Thyroid gland (tissue), 4 donors: ENCODE data around the gene RPL41. TPM values are rescaled to one million over a fixed set of nuclear protein-coding genes. Genes with fewer than 3 reads are reported as not detected.

ENCODE experiments used
- DNase-seq, 2 donors: peaks; one replicate each; pipeline ENCODE4 v3.0.0-alpha.2; 2019
- H3K27ac ChIP-seq, 3 donors: fragments of 200-600 bp; sonication (generic); 1 replicate in 2 of 3; 2 replicates in 1 of 3; pipeline ENCODE4 v1.5.1; 2016 to 2019; ENCODE audit warnings: mild to moderate bottlenecking in 1 of 3, moderate library complexity in 1 of 3
- H3K27me3 ChIP-seq: fragments of 200-600 bp; sonication (generic); one replicate; pipeline ENCODE4 v1.5.1; 2019
- H3K36me3 ChIP-seq, 2 donors: fragments of 200-600 bp; sonication (generic); one replicate each; pipeline ENCODE4 v1.5.1; 2016 to 2019
- H3K4me1 ChIP-seq, 2 donors: fragments of 200-600 bp; sonication (generic); one replicate each; pipeline ENCODE4 v1.5.1; 2017 to 2019
- H3K4me3 ChIP-seq, 3 donors: fragments of 200-600 bp; sonication (generic); replicated peaks in 1 of 3; 1 replicate in 2 of 3; 2 replicates in 1 of 3; pipeline ENCODE4 v1.5.1; 2016; ENCODE audit warnings: mild to moderate bottlenecking in 1 of 3
- H3K9me3 ChIP-seq: fragments of 200-600 bp; sonication (generic); one replicate; pipeline ENCODE4 v1.5.1; 2017
- CTCF ChIP-seq, 6 experiments: fragments of 200-600 bp in 3 of 6; fragments of 450-650 bp in 3 of 6; sonication (generic) in 3 of 6; IDR thresholded peaks; one replicate each; pipeline ENCODE4 v1.5.1; 2016 to 2019; ENCODE audit warnings: antibody characterized with exemption in 6 of 6, mild to moderate bottlenecking in 2 of 6, inconsistent platforms in 1 of 6, moderate library complexity in 1 of 6
- POLR2A ChIP-seq, 2 donors: fragments of 450-650 bp; IDR thresholded peaks; one replicate each; pipeline ENCODE4 v1.6.1; 2017; ENCODE audit warnings: antibody characterized with exemption in 2 of 2, mild to moderate bottlenecking in 2 of 2, moderate library complexity in 1 of 2
- WGBS, 2 donors: methylation state at CpG; one replicate each; pipeline ENCODE4 v1.1.5; 2017; 5-methylcytosine and 5-hydroxymethylcytosine counted together
- intact Hi-C: fragments of 100-400 bp; cut with DNase I; formaldehyde crosslinking; loops from one replicate; pipeline ENCODE4 v1.15.1; 2023
- total RNA-seq, 4 donors: library from RNA; depleted of rRNA; stranded (reverse); fragments of >200 nt; gene quantifications; one replicate each; pipeline ENCODE4 v1.2.3, GENCODE V29; 2016

The RPL41 gene
- total RNA-seq, 4 donors from 2014 or later, result 1,344 to 2,817 (median 2,330) TPM

GRCh38 chr12:56102683-56103065, 13.8 kb upstream of the RPL41 start:
- WGBS, 2 donors, result 90% methylated on average over 1 of the region's 1 CpG
- H3K27me3 ChIP-seq, result no peaks in the 10 kb centered on the region
- intact Hi-C loops, result loop anchor here (10.0 kb wide), 1 partner anchor 58 kb away; the partner anchor contains the start of gene RPS26
- TF ChIP-seq POLR2A (IDR thresholded peaks at IDR 0.05) (no peak), CTCF (IDR thresholded peaks at IDR 0.05) (no peak)
- DNase-seq, result no peak
- no peaks in the 10 kb centered on the region for H3K9me3 ChIP-seq
- H3K4me3 ChIP-seq, result no peak overlapping the region
- peaks cover 0 to 17% of the 10 kb centered on the region in 2 donors for H3K4me1 ChIP-seq
- H3K27ac ChIP-seq, result no peak overlapping the region
- peaks cover 7 to 11% of the 10 kb centered on the region in 2 donors for H3K36me3 ChIP-seq

- WGBS, 2 donors, result 58 to 65% methylated on average over 6 of the region's 6 CpGs
- peak overlapping the region; percentile 9 to 83 (median 66) for H3K27ac ChIP-seq
- no peak for DNase-seq
- H3K4me1 ChIP-seq, result peaks cover 0 to 17% of the 10 kb centered on the region in 2 donors
- no peaks in the 10 kb centered on the region for H3K27me3 ChIP-seq
- no peaks in the 10 kb centered on the region for H3K9me3 ChIP-seq
- peaks cover 12 to 16% of the 10 kb centered on the region in 2 donors for H3K36me3 ChIP-seq
- intact Hi-C loops, result loop anchor here (10.0 kb wide), 1 partner anchor 58 kb away; the partner anchor contains the start of gene RPS26
- no peak for TF ChIP-seq CTCF (IDR thresholded peaks at IDR 0.05)
- no peak for TF ChIP-seq POLR2A (IDR thresholded peaks at IDR 0.05)
- H3K4me3 ChIP-seq, result peak overlapping the region in 1 of 3 donors; percentile 90
These were observed 13.2 kb upstream of the RPL41 start for GRCh38 chr12:56103066-56103711.

GRCh38 chr12:56103823-56104108, 12.7 kb upstream of the RPL41 start:
- peak overlapping the region in 2 of 3 donors; percentile 1 to 90 for H3K4me3 ChIP-seq
- H3K27ac ChIP-seq, result peak overlapping the region; percentile 9 to 83 (median 66)
- peaks cover 0 to 17% of the 10 kb centered on the region in 2 donors for H3K4me1 ChIP-seq
- no peaks in the 10 kb centered on the region for H3K9me3 ChIP-seq
- DNase-seq, result no peak
- no peak for TF ChIP-seq CTCF (IDR thresholded peaks at IDR 0.05)
- TF ChIP-seq POLR2A (IDR thresholded peaks at IDR 0.05), result no peak
- H3K36me3 ChIP-seq, result peaks cover 18 to 21% of the 10 kb centered on the region in 2 donors
- 1 to 2% methylated on average over 8 of the region's 8 CpGs for whole genome bisulfite sequencing, 2 donors
- H3K27me3 ChIP-seq, result no peaks in the 10 kb centered on the region
- intact Hi-C loops, result loop anchor here (10.0 kb wide), 1 partner anchor 59 kb away; the partner anchor contains the start of gene RPS26

GRCh38 chr12:56104109-56104814, 12.2 kb upstream of the RPL41 start, which contains the start of gene PA2G4:
Gene PA2G4 (plus strand): TSS chr12:56104559. CDS start chr12:56104738, 179 bp downstream.
- peak; percentile 98 to 99 for DNase-seq
- Histone ChIP-seq H3K9me3 (no peaks in the 10 kb centered on the region), H3K36me3 (peaks cover 23 to 24% of the 10 kb centered on the region in 2 donors), H3K4me3 (peak within 1 kb of the TSS; percentile 70 to 96 (median 90)), H3K4me1 (peaks cover 0 to 17% of the 10 kb centered on the region in 2 donors), H3K27ac (peak within 1 kb of the TSS; percentile 66 to 83 (median 76)), H3K27me3 (no peaks in the 10 kb centered on the region)
- WGBS, 2 donors, result 1% methylated on average over 44 to 56 of the region's 60 CpGs
- TF ChIP-seq POLR2A (IDR thresholded peaks at IDR 0.05), result peak; percentile 58 to 97
- TF ChIP-seq CTCF (IDR thresholded peaks at IDR 0.05), result peak in 1 of 6 experiments; percentile 4
- intact Hi-C loops, result loop anchor here (10.0 kb wide), 1 partner anchor 59 kb away; the partner anchor contains the start of gene RPS26
